Transverse colon (tissue), 4 donors: Measurements from ENCODE around the gene HDLBP. TPM values are rescaled to one million over a fixed set of nuclear protein-coding genes. Genes with fewer than 3 reads are reported as not detected.

Source experiments
- DNase-seq: peaks from one replicate; pipeline ENCODE4 v3.0.0-alpha.2; 2019
- H3K27ac ChIP-seq, 4 donors: fragments of 200-600 bp; sonication (generic); 2 replicates each; pipeline ENCODE4 v1.5.1; 2016 to 2018; ENCODE audit warnings: inconsistent platforms in 4 of 4
- H3K27me3 ChIP-seq: fragments of 200-600 bp; sonication (generic); 2 replicates; pipeline ENCODE4 v1.5.1; 2017; ENCODE audit warnings: inconsistent platforms
- H3K36me3 ChIP-seq, 4 donors: fragments of 200-600 bp; sonication (generic); 2 replicates each; pipeline ENCODE4 v1.5.1; 2017 to 2019; ENCODE audit warnings: inconsistent platforms in 4 of 4
- H3K4me1 ChIP-seq, 4 donors: fragments of 200-600 bp; sonication (generic); 2 replicates each; pipeline ENCODE4 v1.5.1; 2017 to 2020; ENCODE audit warnings: inconsistent platforms in 4 of 4
- H3K4me3 ChIP-seq, 4 donors: fragments of 200-600 bp; sonication (generic); 1 replicate in 1 of 4; 2 replicates in 3 of 4; pipeline versions ENCODE4 v1.5.1 to v1.6.1; 2017 to 2019; ENCODE audit warnings: inconsistent platforms in 4 of 4
- H3K9me3 ChIP-seq, 2 donors: fragments of 200-600 bp; sonication (generic); 2 replicates each; pipeline ENCODE4 v1.5.1; 2017 to 2019; ENCODE audit warnings: inconsistent platforms in 2 of 2
- CTCF ChIP-seq, 5 experiments: fragments of 200-600 bp in 3 of 5; fragments of 450-650 bp in 2 of 5; sonication (generic) in 3 of 5; IDR thresholded peaks; 1 replicate in 2 of 5; 2 replicates in 3 of 5; pipeline ENCODE4 v1.5.1; 2016 to 2017; ENCODE audit warnings: antibody characterized with exemption in 5 of 5, inconsistent platforms in 3 of 5, mild to moderate bottlenecking in 2 of 5, moderate library complexity in 1 of 5
- EP300 ChIP-seq: sonication (generic); formaldehyde crosslinking; IDR thresholded peaks from one replicate; pipeline ENCODE4 v1.6.1; 2017; ENCODE audit warnings: antibody characterized with exemption, low read depth
- POLR2A ChIP-seq: fragments of 450-650 bp; IDR thresholded peaks from one replicate; pipeline ENCODE4 v1.6.1; 2016; ENCODE audit warnings: antibody characterized with exemption, mild to moderate bottlenecking, moderate library complexity
- POLR2AphosphoS5 ChIP-seq, 3 donors: sonication (generic); formaldehyde crosslinking; IDR thresholded peaks; one replicate each; pipeline ENCODE4 v1.6.1; 2016; ENCODE audit warnings: antibody characterized with exemption in 3 of 3
- WGBS, 2 donors: methylation state at CpG; one replicate each; pipeline ENCODE4 v1.1.5; 2018; ENCODE audit warnings: low coverage in 1 of 2; 5-methylcytosine and 5-hydroxymethylcytosine counted together
- in situ Hi-C, 4 donors: fragments of 200-750 bp; cut with MboI; loops; one replicate each; pipeline versions ENCODE4 v1.15.0 to v1.15.1; 2017; ENCODE audit warnings: low sequenced_read_pairs in 3 of 4, low pct_ligation_motif_present in 1 of 4, low pct_unique_long_range_greater_than_20kb in 1 of 4
- intact Hi-C: fragments of 100-400 bp; cut with DNase I; formaldehyde crosslinking; loops from one replicate; pipeline ENCODE4 v1.15.1; 2023; ENCODE audit warnings: low total_unique reads
- total RNA-seq, 4 donors: library from RNA; depleted of rRNA; stranded (reverse); fragments of >200 nt; gene quantifications; one replicate each; pipeline ENCODE4 v1.1.0, GENCODE V29; 2016

The HDLBP gene
- total RNA-seq, 4 donors from 2014 or later, result 168 to 1,885 (median 314) TPM

- Histone ChIP-seq H3K27ac (peak overlapping the region; percentile 21 to 78 (median 24)), H3K4me3 (peak overlapping the region in 2 of 4 donors; percentile 14 to 29), H3K36me3 (peaks cover 0 to 6% (median 0%) of the 10 kb centered on the region in 4 donors), H3K9me3 (no peaks in the 10 kb centered on the region), H3K4me1 (peaks cover 0 to 3% (median 0%) of the 10 kb centered on the region in 4 donors), H3K27me3 (no peaks in the 10 kb centered on the region)
- in situ Hi-C loops (no loop called here), intact Hi-C loops (no loop called here)
- WGBS, 2 donors, result 49 to 61% methylated on average over 2 to 4 of the region's 4 CpGs
- no peak for DNase-seq
- no peak for TF ChIP-seq POLR2AphosphoS5 (IDR thresholded peaks at IDR 0.05)
These were observed 127.6 kb downstream of the HDLBP start for GRCh38 chr2:241187918-241188234.

- H3K4me3 ChIP-seq, result peak overlapping the region in 1 of 4 donors; percentile 29
- intact Hi-C loops, result no loop called here
- DNase-seq, result no peak
These were observed 128.2 kb downstream of the HDLBP start for GRCh38 chr2:241187101-241187917.

GRCh38 chr2:241185961-241186360 lies 129.5 kb downstream of the HDLBP start:
- Histone ChIP-seq H3K4me1 (peaks cover 0 to 3% (median 0%) of the 10 kb centered on the region in 4 donors), H3K27me3 (no peaks in the 10 kb centered on the region), H3K9me3 (no peaks in the 10 kb centered on the region), H3K4me3 (no peak overlapping the region), H3K36me3 (peaks cover 0 to 6% (median 0%) of the 10 kb centered on the region in 4 donors), H3K27ac (no peak overlapping the region)
- WGBS, 2 donors, result 79 to 100% methylated on average over 2 to 11 of the region's 11 CpGs
- intact Hi-C loops, result no loop called here
- in situ Hi-C loops, result no loop called here
- no peak for TF ChIP-seq EP300
- no peak for TF ChIP-seq CTCF (IDR thresholded peaks at IDR 0.05)
- TF ChIP-seq POLR2AphosphoS5 (IDR thresholded peaks at IDR 0.05), result no peak
- TF ChIP-seq POLR2A, result no peak
- DNase-seq, result no peak

More at GRCh38 chr2:241187101-241187917, 128.2 kb downstream of the HDLBP start:
- 71% methylated on average over 13 of the region's 14 CpGs; no CpG with 5 or more reads in 1 of the 2 donors for WGBS, 2 donors
- no peaks in the 10 kb centered on the region for H3K27me3 ChIP-seq
- H3K9me3 ChIP-seq, result no peaks in the 10 kb centered on the region
- peaks cover 0 to 3% (median 0%) of the 10 kb centered on the region in 4 donors for H3K4me1 ChIP-seq
- in situ Hi-C loops, result no loop called here
- H3K27ac ChIP-seq, result peak overlapping the region in 1 of 4 donors; percentile 9
- H3K36me3 ChIP-seq, result peaks cover 0 to 6% (median 0%) of the 10 kb centered on the region in 4 donors
- no peak for TF ChIP-seq POLR2AphosphoS5 (IDR thresholded peaks at IDR 0.05)

GRCh38 chr2:241184901-241185300 lies 130.6 kb downstream of the HDLBP start:
- Histone ChIP-seq H3K27me3 (no peaks in the 10 kb centered on the region), H3K4me1 (peaks cover 0 to 3% (median 0%) of the 10 kb centered on the region in 4 donors), H3K9me3 (no peaks in the 10 kb centered on the region), H3K4me3 (no peak overlapping the region), H3K27ac (no peak overlapping the region), H3K36me3 (peaks cover 0 to 6% (median 0%) of the 10 kb centered on the region in 4 donors)
- in situ Hi-C loops, result no loop called here
- TF ChIP-seq EP300 (no peak), CTCF (IDR thresholded peaks at IDR 0.05) (no peak), POLR2AphosphoS5 (IDR thresholded peaks at IDR 0.05) (no peak), POLR2A (no peak)
- DNase-seq, result no peak
- WGBS, 2 donors, result 69 to 74% methylated on average over 5 to 9 of the region's 9 CpGs
- intact Hi-C loops, result no loop called here

- no peaks in the 10 kb centered on the region for H3K27me3 ChIP-seq
- H3K36me3 ChIP-seq, result peaks cover 0 to 6% (median 2%) of the 10 kb centered on the region in 4 donors
- WGBS, 2 donors, result 88 to 96% methylated on average over 5 to 9 of the region's 9 CpGs
- H3K4me3 ChIP-seq, result no peak overlapping the region
- intact Hi-C loops (no loop called here), in situ Hi-C loops (no loop called here)
- no peak overlapping the region for H3K27ac ChIP-seq
- TF ChIP-seq POLR2AphosphoS5 (IDR thresholded peaks at IDR 0.05) (no peak), EP300 (no peak), POLR2A (no peak), CTCF (IDR thresholded peaks at IDR 0.05) (no peak)
- no peaks in the 10 kb centered on the region for H3K9me3 ChIP-seq
- peaks cover 0 to 3% (median 0%) of the 10 kb centered on the region in 4 donors for H3K4me1 ChIP-seq
- no peak for DNase-seq
These were observed 132.3 kb downstream of the HDLBP start for GRCh38 chr2:241183221-241183620.
